Measurements from ENCODE around the gene TAF8. TPM values are rescaled to one million over a fixed set of nuclear protein-coding genes. Genes with fewer than 3 reads are reported as not detected.
A peak's percentile ranks its signal among the peaks of the same experiment; 100 is the strongest.

Gene TAF8
- total RNA-seq, 4 donors from 2014 or later = 24.5 to 37.6 (median 24.6) TPM

GRCh38 chr6:42100029-42100901, 49.9 kb downstream of the TAF8 start:
- TF ChIP-seq POLR2A (IDR thresholded peaks at IDR 0.05) (no peak), CTCF (IDR thresholded peaks at IDR 0.05) (no peak)
- Histone ChIP-seq H3K27me3 (no peaks in the 10 kb centered on the region), H3K4me3 (no peak overlapping the region), H3K36me3 (no peaks in the 10 kb centered on the region), H3K27ac (peak overlapping the region; percentile 25 to 94 (median 79)), H3K9me3 (no peaks in the 10 kb centered on the region), H3K4me1 (peaks cover 7 to 42% (median 11%) of the 10 kb centered on the region in 4 donors)
- peak in 2 of 3 donors; percentile 67 to 82 for DNase-seq

- H3K4me3 ChIP-seq = no peak overlapping the region
- no peak for DNase-seq
- TF ChIP-seq CTCF (IDR thresholded peaks at IDR 0.05) = no peak
- no peak for TF ChIP-seq POLR2A (IDR thresholded peaks at IDR 0.05)
- H3K27me3 ChIP-seq = no peaks in the 10 kb centered on the region
- peaks cover 7 to 42% (median 11%) of the 10 kb centered on the region in 4 donors for H3K4me1 ChIP-seq
- H3K36me3 ChIP-seq = no peaks in the 10 kb centered on the region
- no peaks in the 10 kb centered on the region for H3K9me3 ChIP-seq
- peak overlapping the region in 3 of 4 donors; percentile 62 to 87 (median 71) for H3K27ac ChIP-seq
Observed at GRCh38 chr6:42101186-42101657, 50.9 kb downstream of the TAF8 start.

GRCh38 chr6:42103216-42103615, 52.9 kb downstream of the TAF8 start:
- H3K9me3 ChIP-seq = no peaks in the 10 kb centered on the region
- H3K27me3 ChIP-seq = no peaks in the 10 kb centered on the region
- peak overlapping the region in 2 of 4 donors; percentile 35 to 79 for H3K27ac ChIP-seq
- TF ChIP-seq CTCF (IDR thresholded peaks at IDR 0.05) (no peak), POLR2A (IDR thresholded peaks at IDR 0.05) (no peak)
- H3K36me3 ChIP-seq = peaks cover 0 to 9% (median 0%) of the 10 kb centered on the region in 3 donors
- no peak for DNase-seq
- H3K4me1 ChIP-seq = peaks cover 7 to 40% (median 11%) of the 10 kb centered on the region in 4 donors
- no peak overlapping the region for H3K4me3 ChIP-seq

GRCh38 chr6:42103753-42104094, 53.4 kb downstream of the TAF8 start:
- peak overlapping the region in 3 of 4 donors; percentile 35 to 79 (median 72) for H3K27ac ChIP-seq
- TF ChIP-seq POLR2A (IDR thresholded peaks at IDR 0.05) (no peak), CTCF (IDR thresholded peaks at IDR 0.05) (no peak)
- no peaks in the 10 kb centered on the region for H3K9me3 ChIP-seq
- no peaks in the 10 kb centered on the region for H3K27me3 ChIP-seq
- peaks cover 5 to 35% (median 11%) of the 10 kb centered on the region in 4 donors for H3K4me1 ChIP-seq
- H3K4me3 ChIP-seq = peak overlapping the region; percentile 40 to 60 (median 54)
- peaks cover 0 to 14% (median 0%) of the 10 kb centered on the region in 3 donors for H3K36me3 ChIP-seq
- no peak for DNase-seq

- no peaks in the 10 kb centered on the region for H3K27me3 ChIP-seq
- H3K36me3 ChIP-seq = peaks cover 0 to 17% (median 0%) of the 10 kb centered on the region in 3 donors
- H3K27ac ChIP-seq = peak overlapping the region; percentile 19 to 79 (median 61)
- no peaks in the 10 kb centered on the region for H3K9me3 ChIP-seq
- peaks cover 0 to 30% (median 11%) of the 10 kb centered on the region in 4 donors for H3K4me1 ChIP-seq
- H3K4me3 ChIP-seq = peak overlapping the region; percentile 40 to 60 (median 54)
- no peak for TF ChIP-seq POLR2A (IDR thresholded peaks at IDR 0.05)
- peak; percentile 33 to 86 (median 58) for TF ChIP-seq CTCF (IDR thresholded peaks at IDR 0.05)
- DNase-seq = peak; percentile 60 to 87 (median 69)
Observed at GRCh38 chr6:42104095-42104803, 53.9 kb downstream of the TAF8 start.
